Measurements from ENCODE around the gene TNNT3. TPM values are rescaled to one million over a fixed set of nuclear protein-coding genes. Genes with fewer than 3 reads are reported as not detected.
"Not testable (repeated sequence)": the region's sequence is repeated elsewhere in the genome, so short reads cannot be mapped to it uniquely, and the experiment has no call there.

TNNT3 gene
- total and polyA plus RNA-seq, 4 experiments from 2014 or later, result 9.3 to 10.5 TPM; not detected in 2

GRCh38 chr11:1882265-1883238, 37.0 kb upstream of the TNNT3 start:
- peak; percentile 69 to 79 (median 72) for DNase-seq
- Histone ChIP-seq H3K9me3 (ENCODE audit: control insufficient read depth in 1 of 2, low read length in 2 of 2) (no peaks in the 10 kb centered on the region), H3K4me1 (ENCODE audit: insufficient read depth, low read length) (peaks cover 22% of the 10 kb centered on the region), H3K27ac (ENCODE audit: low read depth, low read length) (peak overlapping the region; percentile 20), H3K27me3 (ENCODE audit: insufficient read depth, low read length) (no peaks in the 10 kb centered on the region), H3K36me3 (ENCODE audit: insufficient read depth, low read length) (peaks cover 42% of the 10 kb centered on the region), H3K4me3 (ENCODE audit: low read length in 2 of 2) (no peak overlapping the region)
- no peaks in the 10 kb centered on the region for H3K9me3 Mint-ChIP-seq
- no peaks in the 10 kb centered on the region for H3K27me3 Mint-ChIP-seq
- peaks cover 2 to 13% of the 10 kb centered on the region in 2 donors for H3K36me3 Mint-ChIP-seq
- peaks cover 2 to 16% (median 8%) of the 10 kb centered on the region in 4 donors for H3K4me1 Mint-ChIP-seq
- H3K27ac Mint-ChIP-seq, result peak overlapping the region in 4 of 7 donors; percentile 12 to 64 (median 54)
- ChIA-PET CTCF (ENCODE audit: partially characterized antibody) (interaction anchor here (0.6 to 4.2 kb wide), 25 partner anchors 9 to 346 kb away, joined by 3 to 46 read pairs (median 4); partner anchors contain the start of genes LSP1, PRR33 and TNNI2), POLR2A (ENCODE audit: partially characterized antibody) (interaction anchor here (0.6 to 12.3 kb wide), 8 partner anchors 9 to 189 kb away, joined by 3 to 189 read pairs (median 6); partner anchors contain the start of genes LSP1 and PRR33)
- intact Hi-C loops (cut with micrococcal nuclease), result loop anchor here (1.0 to 10.0 kb wide), 5 partner anchors 29 to 269 kb away; partner anchors contain the start of genes KRTAP5-6, LSP1 and TNNT3
- H3K4me3 Mint-ChIP-seq, result no peak overlapping the region

- POLR2A ChIA-PET (ENCODE audit: partially characterized antibody), result interaction anchor here (2.2 to 12.3 kb wide), 3 partner anchors 32 to 38 kb away, joined by 5 to 189 read pairs (median 10); partner anchors contain the start of gene LSP1
- CTCF ChIA-PET (ENCODE audit: partially characterized antibody), result interaction anchor here (0.9 to 4.2 kb wide), 8 partner anchors 12 to 112 kb away, joined by 3 to 46 read pairs (median 6); partner anchors contain the start of gene LSP1
Measured at GRCh38 chr11:1883346-1884302, 35.9 kb upstream of the TNNT3 start.

DNA sequence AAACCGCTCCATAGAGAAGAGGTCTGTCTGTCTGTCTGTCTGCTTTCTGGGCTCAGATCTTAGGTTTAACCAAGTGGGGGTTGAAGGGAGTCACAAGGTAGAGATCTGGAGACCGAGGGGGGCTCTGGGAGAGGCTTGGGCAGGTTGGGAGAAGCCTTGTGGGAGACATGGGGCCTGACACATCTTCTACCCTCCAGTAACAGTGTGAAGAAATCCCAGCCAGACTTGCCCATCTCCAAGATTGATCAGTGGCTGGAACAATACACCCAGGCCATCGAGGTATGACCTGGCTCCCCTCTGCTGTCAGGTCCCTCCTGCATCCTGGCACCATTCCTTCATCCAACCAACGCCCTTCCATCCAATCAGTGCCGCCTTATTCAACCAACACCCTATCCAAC, 35.2 kb upstream of the TNNT3 start:
- ChIA-PET POLR2A (ENCODE audit: partially characterized antibody) (interaction anchor here (12.3 kb wide), 1 partner anchor 33 kb away, joined by 189 read pairs; the partner anchor contains the start of gene LSP1), CTCF (ENCODE audit: partially characterized antibody) (interaction anchor here (0.9 to 4.2 kb wide), 2 partner anchors 32 kb away, joined by 3 to 46 read pairs; partner anchors contain the start of gene LSP1)
- no peaks in the 10 kb centered on the region for H3K27me3 ChIP-seq (ENCODE audit: insufficient read depth, low read length)
- H3K36me3 ChIP-seq (ENCODE audit: insufficient read depth, low read length), result peaks cover 46% of the 10 kb centered on the region
- Mint-ChIP-seq H3K27ac (no peak overlapping the region), H3K9me3 (no peaks in the 10 kb centered on the region), H3K27me3 (no peaks in the 10 kb centered on the region), H3K36me3 (peaks cover 4 to 26% of the 10 kb centered on the region in 2 donors), H3K4me1 (peaks cover 16 to 31% (median 22%) of the 10 kb centered on the region in 4 donors), H3K4me3 (no peak overlapping the region)
- no peaks in the 10 kb centered on the region for H3K9me3 ChIP-seq (ENCODE audit: control insufficient read depth in 1 of 2, low read length in 2 of 2)
- no peak for DNase-seq
- no peak overlapping the region for H3K27ac ChIP-seq (ENCODE audit: low read depth, low read length)
- peaks cover 39% of the 10 kb centered on the region for H3K4me1 ChIP-seq (ENCODE audit: insufficient read depth, low read length)
- intact Hi-C loops (cut with micrococcal nuclease), result loop anchor here (5.0 to 10.0 kb wide), 2 partner anchors 33 to 190 kb away; partner anchors contain the start of genes KRTAP5-6 and TNNT3
- H3K4me3 ChIP-seq (ENCODE audit: low read length in 2 of 2), result no peak overlapping the region

More at GRCh38 chr11:1883346-1884302, 35.9 kb upstream of the TNNT3 start:
- H3K9me3 Mint-ChIP-seq, result no peaks in the 10 kb centered on the region
- H3K27ac ChIP-seq (ENCODE audit: low read depth, low read length), result no peak overlapping the region
- H3K4me3 Mint-ChIP-seq, result no peak overlapping the region
- peak in 1 of 5 donors; percentile 20 for DNase-seq
- H3K27me3 Mint-ChIP-seq, result no peaks in the 10 kb centered on the region
- no peak overlapping the region for H3K27ac Mint-ChIP-seq
- H3K36me3 ChIP-seq (ENCODE audit: insufficient read depth, low read length), result peaks cover 46% of the 10 kb centered on the region
- H3K4me1 Mint-ChIP-seq, result peaks cover 11 to 25% (median 16%) of the 10 kb centered on the region in 4 donors
- intact Hi-C loops (cut with micrococcal nuclease), result loop anchor here (5.0 to 10.0 kb wide), 2 partner anchors 34 to 189 kb away; partner anchors contain the start of genes KRTAP5-6 and TNNT3
- H3K27me3 ChIP-seq (ENCODE audit: insufficient read depth, low read length), result no peaks in the 10 kb centered on the region
- H3K4me3 ChIP-seq (ENCODE audit: low read length in 2 of 2), result no peak overlapping the region
- no peaks in the 10 kb centered on the region for H3K9me3 ChIP-seq (ENCODE audit: control insufficient read depth in 1 of 2, low read length in 2 of 2)
- H3K4me1 ChIP-seq (ENCODE audit: insufficient read depth, low read length), result peaks cover 33% of the 10 kb centered on the region
- peaks cover 4 to 22% of the 10 kb centered on the region in 2 donors for H3K36me3 Mint-ChIP-seq

DNA sequence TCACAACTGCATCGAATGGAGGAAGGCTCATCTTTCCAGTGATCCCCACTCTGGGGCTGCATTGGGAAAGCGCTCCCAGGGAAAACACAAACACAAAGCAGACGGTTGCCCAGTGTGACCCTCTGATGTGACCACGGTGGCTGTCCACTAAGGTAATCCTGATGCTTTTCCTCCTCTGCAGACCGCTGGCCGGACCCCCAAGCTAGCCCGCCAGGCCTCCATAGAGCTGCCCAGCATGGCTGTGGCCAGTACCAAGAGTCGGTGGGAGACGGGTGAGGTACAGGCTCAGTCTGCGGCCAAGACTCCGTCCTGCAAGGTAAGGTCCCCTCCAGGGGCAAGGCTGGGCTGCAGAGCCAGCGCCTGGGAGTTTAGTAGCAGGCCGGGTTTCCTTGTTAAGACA, 33.0 kb upstream of the TNNT3 start:
- Histone ChIP-seq H3K36me3 (ENCODE audit: insufficient read depth, low read length) (peaks cover 46% of the 10 kb centered on the region), H3K4me1 (ENCODE audit: insufficient read depth, low read length) (peaks cover 55% of the 10 kb centered on the region)
- H3K27me3 Mint-ChIP-seq; H3K27me3 ChIP-seq (ENCODE audit: insufficient read depth, low read length); CTCF ChIA-PET (ENCODE audit: partially characterized antibody); H3K9me3 ChIP-seq (ENCODE audit: control insufficient read depth in 1 of 2, low read length in 2 of 2); DNase-seq; H3K4me3 Mint-ChIP-seq; H3K4me3 ChIP-seq (ENCODE audit: low read length in 2 of 2); H3K27ac ChIP-seq (ENCODE audit: low read depth, low read length); POLR2A ChIA-PET (ENCODE audit: partially characterized antibody); H3K9me3 Mint-ChIP-seq: not testable (repeated sequence)
- intact Hi-C loops (cut with micrococcal nuclease), result loop anchor here (10.0 kb wide), 1 partner anchor 192 kb away; the partner anchor contains the start of gene KRTAP5-6
- Mint-ChIP-seq H3K27ac (peak overlapping the region in 1 of 7 donors; percentile 60), H3K36me3 (peaks cover 4 to 17% of the 10 kb centered on the region in 2 donors), H3K4me1 (peaks cover 15 to 30% (median 23%) of the 10 kb centered on the region in 4 donors)

- Histone ChIP-seq H3K4me1 (ENCODE audit: insufficient read depth, low read length) (peaks cover 47% of the 10 kb centered on the region), H3K27ac (ENCODE audit: low read depth, low read length) (peak overlapping the region; percentile 53), H3K27me3 (ENCODE audit: insufficient read depth, low read length) (no peaks in the 10 kb centered on the region), H3K4me3 (ENCODE audit: low read length in 2 of 2) (no peak overlapping the region), H3K9me3 (ENCODE audit: control insufficient read depth in 1 of 2, low read length in 2 of 2) (no peaks in the 10 kb centered on the region), H3K36me3 (ENCODE audit: insufficient read depth, low read length) (peaks cover 46% of the 10 kb centered on the region)
- peak overlapping the region; percentile 57 to 94 (median 88) for H3K27ac Mint-ChIP-seq
- peaks cover 4 to 13% of the 10 kb centered on the region in 2 donors for H3K36me3 Mint-ChIP-seq
- no peak for DNase-seq
- H3K9me3 Mint-ChIP-seq, result no peaks in the 10 kb centered on the region
- ChIA-PET CTCF (ENCODE audit: partially characterized antibody) (interaction anchor here (1.0 to 1.2 kb wide), 2 partner anchors 35 to 55 kb away, joined by 3 to 4 read pairs; partner anchors contain the start of gene LSP1), POLR2A (ENCODE audit: partially characterized antibody) (interaction anchor here (0.7 to 5.7 kb wide), 3 partner anchors 29 to 53 kb away, joined by 5 to 116 read pairs (median 63); partner anchors contain the start of gene LSP1)
- H3K27me3 Mint-ChIP-seq, result no peaks in the 10 kb centered on the region
- H3K4me1 Mint-ChIP-seq, result peaks cover 18 to 36% (median 27%) of the 10 kb centered on the region in 4 donors
- intact Hi-C loops (cut with micrococcal nuclease), result loop anchor here (10.0 kb wide), 1 partner anchor 193 kb away; the partner anchor contains the start of gene KRTAP5-6
- H3K4me3 Mint-ChIP-seq, result peak overlapping the region in 1 of 8 donors; percentile 5
Measured at GRCh38 chr11:1887451-1888346, 31.8 kb upstream of the TNNT3 start.
